ENCODE data around the gene PTH2.

PTH2 gene

DNA sequence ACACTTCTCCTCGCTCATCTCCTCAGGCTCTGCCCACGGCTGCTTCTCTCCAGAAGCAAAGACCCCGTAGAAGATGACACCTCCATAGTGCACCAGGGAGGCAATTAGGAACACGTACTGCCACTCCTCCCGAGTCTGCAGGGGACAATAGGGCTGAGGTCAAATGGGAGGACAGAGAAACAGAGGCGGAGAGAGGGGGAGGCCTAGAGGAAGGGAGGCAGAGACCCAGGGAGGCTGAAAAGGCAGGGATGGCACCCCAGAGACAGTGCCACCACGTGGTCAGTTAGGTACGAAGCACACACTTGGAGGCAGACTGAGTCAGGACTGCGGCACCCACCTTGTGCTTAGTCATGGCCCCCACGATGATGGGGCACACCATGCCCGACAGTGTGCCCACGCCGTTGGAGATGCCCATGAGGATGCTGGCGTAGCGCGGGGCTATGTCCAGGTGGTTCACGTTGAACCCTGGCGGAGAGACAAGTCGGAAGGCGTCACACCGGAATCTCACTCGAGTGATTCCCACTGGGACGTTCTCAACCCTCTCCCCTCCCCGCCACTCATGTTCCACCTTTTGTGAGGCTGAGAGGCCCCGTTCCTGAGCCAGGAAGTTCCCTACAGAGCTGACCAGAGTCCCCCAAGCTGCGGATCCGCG is 7.6 kb upstream of the PTH2 start:
- DNase-seq, result no peak

DNA sequence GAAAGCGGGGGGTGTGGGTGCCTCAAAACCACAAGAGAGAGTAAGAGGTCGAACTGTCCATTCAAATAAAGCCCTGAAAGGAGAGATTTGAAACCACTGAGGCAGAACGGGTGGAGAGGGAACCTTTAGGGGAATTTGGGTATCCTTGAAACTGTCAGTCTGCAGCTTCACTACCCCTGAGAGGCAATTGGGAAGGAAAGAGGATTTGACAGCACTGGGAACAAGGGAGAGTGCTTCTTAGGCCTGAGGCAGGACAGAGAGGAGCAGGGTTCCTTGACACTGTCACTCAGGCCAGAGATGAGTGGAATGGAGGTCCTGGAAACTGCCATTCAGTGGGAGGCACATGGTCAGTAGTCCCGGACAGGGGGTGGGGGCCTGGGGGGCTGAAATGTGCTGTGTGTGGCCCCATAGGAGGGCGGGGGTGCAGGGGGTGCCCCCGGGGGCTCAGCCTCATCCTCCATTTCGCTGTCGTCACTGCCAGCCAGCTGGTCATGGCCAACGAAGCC is 7.0 kb upstream of the PTH2 start:
- DNase-seq, result peak; percentile 38 to 51

GRCh38 chr19:49428547-49429451 is 5.6 kb upstream of the PTH2 start:
- DNase-seq, result no peak

DNA sequence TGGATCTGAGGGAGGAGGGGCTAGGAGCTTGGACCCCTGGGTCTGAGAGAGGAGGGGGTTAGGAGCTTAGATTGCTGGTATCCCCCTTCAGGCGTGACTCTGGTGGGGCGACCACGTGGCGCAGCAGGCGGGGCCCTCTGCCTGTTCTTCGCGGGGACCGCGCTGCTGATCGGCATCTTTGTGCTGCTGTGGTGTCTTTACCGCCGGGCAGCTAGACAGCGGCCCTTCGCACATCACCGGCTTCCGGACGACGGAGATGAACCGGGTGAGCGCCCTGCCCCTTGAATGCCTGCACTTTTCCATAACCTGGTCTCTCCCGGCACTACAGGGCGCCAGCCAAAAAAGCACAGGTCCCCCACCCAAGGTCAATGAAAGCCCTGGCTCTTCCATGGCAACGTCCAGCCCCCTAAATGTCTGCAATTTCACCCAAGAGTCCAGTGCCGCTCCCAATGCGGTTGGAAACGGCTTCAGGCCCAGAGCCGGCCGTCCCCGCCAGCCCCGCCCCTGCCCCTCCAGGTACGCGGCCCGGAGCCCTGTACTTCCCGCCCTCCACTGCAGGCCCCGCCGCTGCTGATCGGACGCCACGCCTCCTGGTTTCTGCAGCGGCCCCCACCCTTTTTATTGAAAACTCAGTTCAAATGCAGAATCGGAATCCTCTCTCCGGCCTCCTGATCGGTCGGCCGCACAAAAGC is 4.8 kb upstream of the PTH2 start:
- DNase-seq, result peak in 1 of 2 experiments; percentile 25

- DNase-seq, result no peak
Measured at GRCh38 chr19:49427339-49427738, 4.1 kb upstream of the PTH2 start.

DNA sequence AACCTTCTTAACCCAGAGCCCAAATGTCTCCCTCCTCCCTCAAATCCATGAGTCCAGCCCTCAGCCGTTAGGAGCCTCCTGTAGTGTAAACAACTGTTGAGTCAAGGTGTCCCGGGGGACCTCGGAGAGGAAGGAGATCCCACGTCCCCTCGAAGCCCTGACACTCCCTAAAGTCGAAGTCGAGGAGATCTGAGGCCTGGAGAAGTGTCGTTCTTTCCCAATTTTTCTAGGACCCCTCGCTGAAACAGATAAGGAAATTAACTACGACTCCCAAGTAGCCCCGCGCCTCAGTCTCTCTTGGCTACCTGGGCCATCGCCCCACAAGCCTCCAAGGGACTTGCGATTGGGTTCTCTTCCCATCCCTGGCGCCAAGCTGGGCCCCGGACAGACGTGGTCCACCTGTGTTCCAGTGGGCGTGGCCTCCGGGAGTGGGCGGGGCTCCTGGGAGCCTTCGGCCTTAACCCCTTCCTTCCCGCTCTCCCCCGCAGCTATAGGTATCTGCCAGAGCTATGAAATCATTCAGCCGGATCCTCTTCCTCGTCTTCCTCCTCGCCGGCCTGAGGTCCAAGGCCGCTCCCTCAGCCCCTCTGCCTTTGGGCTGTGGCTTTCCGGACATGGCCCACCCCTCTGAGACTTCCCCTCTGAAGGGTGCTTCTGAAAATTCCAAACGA is 2.8 kb upstream of the PTH2 start:
- peak; percentile 80 to 87 for DNase-seq

- DNase-seq, result no peak
Measured at GRCh38 chr19:49425178-49425577, 1.9 kb upstream of the PTH2 start, which contains the start of gene GFY. Gene GFY (plus strand): TSS chr19:49425388. CDS start chr19:49426431, 1,043 bp downstream.

DNA sequence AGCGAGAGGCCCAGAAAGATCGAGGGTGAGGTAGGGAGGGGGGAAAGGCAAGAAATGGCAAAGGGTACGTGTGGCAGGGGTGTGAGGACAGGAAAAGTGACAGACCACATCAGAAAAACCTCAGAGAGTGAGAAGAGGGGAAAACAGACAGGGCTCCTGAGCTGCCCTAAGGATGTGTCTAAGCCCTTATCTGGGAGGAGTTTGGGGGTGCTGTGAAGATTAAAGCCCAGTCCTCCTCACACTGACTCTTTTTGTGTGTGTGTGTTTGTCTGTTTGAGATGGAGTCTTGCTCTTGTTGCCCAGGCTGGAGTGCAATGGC is 703 bp upstream of the PTH2 start:
- DNase-seq, result no peak

- peak; percentile 43 to 46 for DNase-seq
Measured at GRCh38 chr19:49422407-49423070, 702 bp downstream of the PTH2 start.

GRCh38 chr19:49421878-49422202 is 1.4 kb downstream of the PTH2 start:
- DNase-seq, result no peak

GRCh38 chr19:49421039-49421877 is 2.0 kb downstream of the PTH2 start:
- peak; percentile 89 to 91 for DNase-seq

- DNase-seq, result no peak
Measured at GRCh38 chr19:49420227-49420626, 3.0 kb downstream of the PTH2 start.

GRCh38 chr19:49419173-49419572 is 4.1 kb downstream of the PTH2 start:
- no peak for DNase-seq

GRCh38 chr19:49418511-49418910 is 4.7 kb downstream of the PTH2 start:
- DNase-seq, result no peak

- DNase-seq, result no peak
Measured at GRCh38 chr19:49417088-49417487, 6.2 kb downstream of the PTH2 start.

- DNase-seq, result no peak
Measured at GRCh38 chr19:49415810-49416200, 7.4 kb downstream of the PTH2 start.

- no peak for DNase-seq
Measured at GRCh38 chr19:49415102-49415809, 8.0 kb downstream of the PTH2 start.

GRCh38 chr19:49414256-49414655 is 9.0 kb downstream of the PTH2 start:
- no peak for DNase-seq

DNA sequence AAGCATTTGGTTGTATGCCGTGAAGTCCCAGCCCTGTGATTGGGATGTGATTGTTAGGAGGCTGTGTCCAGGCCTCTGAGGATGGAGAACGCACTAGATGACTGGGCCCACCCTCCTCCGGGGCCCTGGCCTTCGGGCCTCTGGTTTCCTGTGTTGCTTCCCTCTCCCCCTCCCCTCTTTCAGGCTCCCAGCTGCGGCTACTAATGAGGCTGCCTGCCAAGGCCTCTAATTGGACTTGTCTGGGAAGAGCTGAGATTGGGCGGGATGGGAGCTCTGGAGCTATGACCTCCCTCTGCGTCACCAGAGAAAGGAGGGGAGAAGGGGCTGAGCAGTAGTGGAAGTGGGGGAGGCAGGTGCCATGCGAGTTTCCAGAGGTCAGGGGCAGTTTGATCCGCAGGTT is 9.9 kb downstream of the PTH2 start:
- DNase-seq, result no peak

GRCh38 chr19:49411681-49412326 is 11.4 kb downstream of the PTH2 start:
- no peak for DNase-seq
